ENCODE data around the gene ORM1.

ORM1 gene

GRCh38 chr9:114338187-114338586 lies 15.3 kb downstream of the ORM1 start:
- TF ChIP-seq CTCF (IDR thresholded peaks at IDR 0.05; ENCODE audit: low read depth, low read length, missing control alignments): no peak
- no peak for DNase-seq (ENCODE audit: extremely low read depth, low read depth)
- H3K4me3 ChIP-seq (replicated peaks; ENCODE audit: low read depth, low read length): no peak overlapping the region

GRCh38 chr9:114339130-114339908 lies 16.4 kb downstream of the ORM1 start:
- peak; percentile 25 for DNase-seq (ENCODE audit: extremely low read depth, low read depth)
- H3K4me3 ChIP-seq (replicated peaks; ENCODE audit: low read depth, low read length): no peak overlapping the region
- peak; percentile 99 for TF ChIP-seq CTCF (IDR thresholded peaks at IDR 0.05; ENCODE audit: low read depth, low read length, missing control alignments)

GRCh38 chr9:114341152-114341830 lies 18.4 kb downstream of the ORM1 start:
- no peak overlapping the region for H3K4me3 ChIP-seq (replicated peaks; ENCODE audit: low read depth, low read length)
- TF ChIP-seq CTCF (IDR thresholded peaks at IDR 0.05; ENCODE audit: low read depth, low read length, missing control alignments): no peak
- DNase-seq (ENCODE audit: extremely low read depth, low read depth): no peak

- TF ChIP-seq CTCF (IDR thresholded peaks at IDR 0.05; ENCODE audit: low read depth, low read length, missing control alignments): no peak
- no peak for DNase-seq (ENCODE audit: extremely low read depth, low read depth)
- no peak overlapping the region for H3K4me3 ChIP-seq (replicated peaks; ENCODE audit: low read depth, low read length)
Observed at GRCh38 chr9:114341991-114342390, 19.1 kb downstream of the ORM1 start.

GRCh38 chr9:114342755-114343440 lies 20.0 kb downstream of the ORM1 start:
- no peak for DNase-seq (ENCODE audit: extremely low read depth, low read depth)
- no peak overlapping the region for H3K4me3 ChIP-seq (replicated peaks; ENCODE audit: low read depth, low read length)
- TF ChIP-seq CTCF (IDR thresholded peaks at IDR 0.05; ENCODE audit: low read depth, low read length, missing control alignments): no peak

GRCh38 chr9:114343471-114344187 lies 20.7 kb downstream of the ORM1 start:
- H3K4me3 ChIP-seq (replicated peaks; ENCODE audit: low read depth, low read length): no peak overlapping the region

More at GRCh38 chr9:114343471-114344187, 20.7 kb downstream of the ORM1 start:
- DNase-seq (ENCODE audit: extremely low read depth, low read depth): no peak
- no peak for TF ChIP-seq CTCF (IDR thresholded peaks at IDR 0.05; ENCODE audit: low read depth, low read length, missing control alignments)
